Stimulated activated naive CD8-positive, alpha-beta T cell treated with anti-CD3 and anti-CD28 coated beads, Interleukin-15, amount 100 ng/mL, for 72 hours (primary cell): ENCODE measurements around the gene ZNF260.
"Not testable (repeated sequence)": the region's sequence is repeated elsewhere in the genome, so short reads cannot be mapped to it uniquely, and the experiment has no call there.

Experiments used
- ATAC-seq: fragments of 150-1000 bp; cut with Tn5 transposase; 2 replicates; pipeline ENCODE4 v1.10.0; 2021; ENCODE audit warnings: mild to moderate bottlenecking, moderate library complexity
- DNase-seq, 2 donors: peaks; one replicate each; pipeline ENCODE4 v3.0.0; 2021 to 2022
- H3K27ac Mint-ChIP-seq, 2 donors: one replicate each; pipeline ENCODE4 v1.8.0; 2022; ENCODE audit warnings: mild to moderate bottlenecking in 2 of 2, mixed read lengths in 2 of 2, moderate library complexity in 2 of 2
- H3K27me3 Mint-ChIP-seq: one replicate; pipeline ENCODE4 v1.8.0; 2022; ENCODE audit warnings: mixed read lengths
- H3K4me1 Mint-ChIP-seq: one replicate; pipeline ENCODE4 v1.8.0; 2022; ENCODE audit warnings: mild to moderate bottlenecking, mixed read lengths
- H3K4me3 Mint-ChIP-seq, 2 donors: one replicate each; pipeline ENCODE4 v1.8.0; 2022; ENCODE audit warnings: mild to moderate bottlenecking in 2 of 2, mixed read lengths in 2 of 2, moderate library complexity in 1 of 2
- H3K9me3 Mint-ChIP-seq, 2 donors: one replicate each; pipeline ENCODE4 v1.8.0; 2022; ENCODE audit warnings: mixed read lengths in 2 of 2

Gene ZNF260

GRCh38 chr19:36514012-36514612, 14.0 kb downstream of the ZNF260 start:
- ATAC-seq (no peak), DNase-seq (no peak)
- Mint-ChIP-seq H3K4me1 (no peaks in the 10 kb centered on the region), H3K9me3 (peaks cover 37 to 41% of the 10 kb centered on the region in 2 donors), H3K4me3 (no peak overlapping the region), H3K27ac (no peak overlapping the region), H3K27me3 (no peaks in the 10 kb centered on the region)

GRCh38 chr19:36508325-36508724, 19.7 kb downstream of the ZNF260 start:
- H3K9me3 Mint-ChIP-seq, result peaks cover 9 to 15% of the 10 kb centered on the region in 2 donors
- no peak overlapping the region for H3K27ac Mint-ChIP-seq
- DNase-seq, result no peak
- ATAC-seq, result no peak
- H3K4me3 Mint-ChIP-seq, result no peak overlapping the region
- H3K4me1 Mint-ChIP-seq, result no peaks in the 10 kb centered on the region
- H3K27me3 Mint-ChIP-seq, result no peaks in the 10 kb centered on the region

GRCh38 chr19:36501973-36502372, 26.1 kb downstream of the ZNF260 start:
- Mint-ChIP-seq H3K9me3 (peaks cover 28 to 38% of the 10 kb centered on the region in 2 donors), H3K4me1 (no peaks in the 10 kb centered on the region), H3K4me3 (no peak overlapping the region)

GRCh38 chr19:36497001-36497400, 31.1 kb downstream of the ZNF260 start:
- no peak for DNase-seq
- H3K9me3 Mint-ChIP-seq, result peaks cover 29 to 37% of the 10 kb centered on the region in 2 donors
- no peak overlapping the region for H3K4me3 Mint-ChIP-seq
- H3K27ac Mint-ChIP-seq, result no peak overlapping the region
- H3K4me1 Mint-ChIP-seq, result no peaks in the 10 kb centered on the region
- ATAC-seq, result no peak
- no peaks in the 10 kb centered on the region for H3K27me3 Mint-ChIP-seq

More at GRCh38 chr19:36501973-36502372, 26.1 kb downstream of the ZNF260 start:
- no peak for DNase-seq
- no peaks in the 10 kb centered on the region for H3K27me3 Mint-ChIP-seq
- ATAC-seq, result no peak
- no peak overlapping the region for H3K27ac Mint-ChIP-seq

- H3K27ac Mint-ChIP-seq, ATAC-seq, H3K27me3 Mint-ChIP-seq, H3K4me3 Mint-ChIP-seq: not testable (repeated sequence)
- peaks cover 21 to 37% of the 10 kb centered on the region in 2 donors for H3K9me3 Mint-ChIP-seq
- peaks cover 19% of the 10 kb centered on the region for H3K4me1 Mint-ChIP-seq
- peak; percentile 12 to 30 for DNase-seq
These were observed 35.2 kb downstream of the ZNF260 start for GRCh38 chr19:36492689-36493453.

GRCh38 chr19:36490846-36491245, 37.2 kb downstream of the ZNF260 start:
- Mint-ChIP-seq H3K27ac (peak overlapping the region in 1 of 2 donors; percentile 63), H3K9me3 (peaks cover 11 to 30% of the 10 kb centered on the region in 2 donors), H3K4me3 (peak overlapping the region; percentile 98 to 99), H3K4me1 (peaks cover 29% of the 10 kb centered on the region)
- not testable (repeated sequence) for DNase-seq, ATAC-seq, H3K27me3 Mint-ChIP-seq

GRCh38 chr19:36489920-36490415, 38.1 kb downstream of the ZNF260 start:
- Mint-ChIP-seq H3K4me1 (peaks cover 29% of the 10 kb centered on the region), H3K4me3 (peak overlapping the region; percentile 98 to 99), H3K27me3 (no peaks in the 10 kb centered on the region), H3K9me3 (peaks cover 11 to 30% of the 10 kb centered on the region in 2 donors), H3K27ac (peak overlapping the region; percentile 100)
- peak; percentile 68 for ATAC-seq
- peak in 1 of 2 donors; percentile 82 for DNase-seq

GRCh38 chr19:36489118-36489919, 38.8 kb downstream of the ZNF260 start, which contains the start of gene ZNF566:
Gene ZNF566 (minus strand): TSS chr19:36489561. CDS start chr19:36476557, 13,004 bp downstream.
- Mint-ChIP-seq H3K27ac (peak within 1 kb of the TSS; percentile 100), H3K27me3 (no peaks in the 10 kb centered on the region), H3K4me3 (peak within 1 kb of the TSS; percentile 98 to 99), H3K9me3 (peaks cover 11 to 30% of the 10 kb centered on the region in 2 donors), H3K4me1 (peaks cover 29% of the 10 kb centered on the region)
- ATAC-seq (peak; percentile 95), DNase-seq (peak; percentile 96 to 98)

- Mint-ChIP-seq H3K4me3 (peak overlapping the region; percentile 98 to 99), H3K9me3 (peaks cover 11 to 30% of the 10 kb centered on the region in 2 donors), H3K27me3 (no peaks in the 10 kb centered on the region), H3K4me1 (peaks cover 29% of the 10 kb centered on the region), H3K27ac (peak overlapping the region; percentile 100)
- ATAC-seq, result peak; percentile 58
- peak in 1 of 2 donors; percentile 71 for DNase-seq
These were observed 39.3 kb downstream of the ZNF260 start for GRCh38 chr19:36488846-36489117.

- DNase-seq, result no peak
- H3K4me1 Mint-ChIP-seq, result peaks cover 29% of the 10 kb centered on the region
- H3K27me3 Mint-ChIP-seq, result no peaks in the 10 kb centered on the region
- peak overlapping the region; percentile 100 for H3K27ac Mint-ChIP-seq
- H3K4me3 Mint-ChIP-seq, result peak overlapping the region; percentile 98 to 99
- H3K9me3 Mint-ChIP-seq, result peaks cover 11 to 31% of the 10 kb centered on the region in 2 donors
- no peak for ATAC-seq
These were observed 39.8 kb downstream of the ZNF260 start for GRCh38 chr19:36488118-36488845.

- H3K27me3 Mint-ChIP-seq, result no peaks in the 10 kb centered on the region
- H3K9me3 Mint-ChIP-seq, result peaks cover 14 to 20% of the 10 kb centered on the region in 2 donors
These were observed 44.4 kb downstream of the ZNF260 start for GRCh38 chr19:36483653-36484052.

GRCh38 chr19:36482876-36483275, 45.2 kb downstream of the ZNF260 start:
- Mint-ChIP-seq H3K9me3 (peaks cover 19 to 26% of the 10 kb centered on the region in 2 donors), H3K27me3 (no peaks in the 10 kb centered on the region), H3K4me3 (no peak overlapping the region), H3K4me1 (peaks cover 10% of the 10 kb centered on the region), H3K27ac (no peak overlapping the region)
- no peak for ATAC-seq
- no peak for DNase-seq

More at GRCh38 chr19:36483653-36484052, 44.4 kb downstream of the ZNF260 start:
- H3K27ac Mint-ChIP-seq, result no peak overlapping the region
- DNase-seq (no peak), ATAC-seq (no peak)
- H3K4me1 Mint-ChIP-seq, result peaks cover 17% of the 10 kb centered on the region
- no peak overlapping the region for H3K4me3 Mint-ChIP-seq
